ENCODE data around the gene TEKTIP1. TPM values are rescaled to one million over a fixed set of nuclear protein-coding genes. Genes with fewer than 3 reads are reported as not detected.

Gene TEKTIP1
- total and polyA plus RNA-seq, 2 of the 4 experiments (the other 2 are of a cell fraction): not detected

DNA sequence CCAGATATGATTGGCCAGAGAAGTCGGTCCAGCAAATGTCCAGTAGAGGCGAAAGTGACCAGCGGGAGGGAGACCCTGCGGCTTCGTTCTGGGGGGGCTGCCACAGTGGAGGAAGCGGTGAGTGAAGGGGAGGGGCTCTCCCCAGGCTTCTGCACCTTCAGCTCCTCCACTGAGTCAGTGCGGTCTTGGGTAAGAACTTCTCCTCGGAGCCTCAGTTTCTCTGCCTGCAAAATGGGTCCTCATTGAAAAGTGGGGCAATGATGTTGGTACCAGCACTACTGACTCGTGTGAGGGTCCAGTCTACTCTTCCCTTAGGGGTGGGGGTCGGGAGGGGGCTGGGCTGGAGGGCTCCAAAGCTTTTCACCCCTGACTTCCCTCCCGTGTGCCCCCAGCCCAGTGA, 50.5 kb downstream of the TEKTIP1 start:
- DNase-seq: no peak
- no peaks in the 10 kb centered on the region for H3K79me1 ChIP-seq (ENCODE audit: low read depth in 1 of 2, low read length in 2 of 2)
- no peak overlapping the region for H3K9ac ChIP-seq (ENCODE audit: low read depth, low read length)
- H3K4ac ChIP-seq (ENCODE audit: low read depth, low read length): no peak overlapping the region
- ATAC-seq (ENCODE audit: low read depth): no peak
- peak overlapping the region; percentile 52 for H2AFZ ChIP-seq (replicated peaks; ENCODE audit: low read length, poor library complexity)
- no peaks in the 10 kb centered on the region for H4K20me1 ChIP-seq (ENCODE audit: insufficient read depth, low read length)
- no peak overlapping the region for H3K4me2 ChIP-seq (ENCODE audit: low read depth, low read length)
- WGBS, 2 experiments (ENCODE audit: extremely low coverage in 2 of 2, insufficient read length in 1 of 2): no CpG with 5 or more reads among the region's 11 CpGs
- H2AK9ac ChIP-seq (replicated peaks; ENCODE audit: low read depth, low read length, poor library complexity): no peak overlapping the region
- H4K8ac ChIP-seq (ENCODE audit: low read depth in 2 of 2, low read length in 2 of 2): no peak overlapping the region
- H2BK5ac ChIP-seq (ENCODE audit: low read depth, low read length, poor library complexity, severe bottlenecking): no peak overlapping the region
- intact Hi-C loops (cut with micrococcal nuclease) (no loop called here), in situ Hi-C loops (cut with MboI; ENCODE audit: low sequenced_read_pairs) (no loop called here), dilution Hi-C loops (cut with HindIII; ENCODE audit: low sequenced_read_pairs, unreplicated experiment) (no loop called here)
- no TSS peak for BruUV-seq (replicated peaks)
- H3K4me3 ChIP-seq (ENCODE audit: insufficient read depth, low read depth, low read length): no peak overlapping the region
- no peak overlapping the region for H4K5ac ChIP-seq (ENCODE audit: low read depth, low read length)
- H3K27me3 ChIP-seq (ENCODE audit: control insufficient read depth, insufficient read depth, low read length): peaks cover 13% of the 10 kb centered on the region
- no peaks in the 10 kb centered on the region for H3K9me1 ChIP-seq (ENCODE audit: insufficient read depth, low read length)
- H3K14ac ChIP-seq (replicated peaks; ENCODE audit: low read depth, low read length): no peak overlapping the region
- H3K4me1 ChIP-seq (ENCODE audit: control insufficient read depth, insufficient read depth, low read length): no peaks in the 10 kb centered on the region
- no peak for TF ChIP-seq MAFK (IDR thresholded peaks at IDR 0.05; ENCODE audit: low read depth, low read length)
- no peak for TF ChIP-seq RAD21 (IDR thresholded peaks at IDR 0.05; ENCODE audit: low read length)
- TF ChIP-seq SMC3 (IDR thresholded peaks at IDR 0.05; ENCODE audit: low read depth, low read length): no peak
- TF ChIP-seq POLR2A (IDR thresholded peaks at IDR 0.05; ENCODE audit: low read depth, low read length): no peak
- TF ChIP-seq NFE2L2 (IDR thresholded peaks at IDR 0.05; ENCODE audit: low read depth, low read length): no peak
- no peak for TF ChIP-seq USF2 (IDR thresholded peaks at IDR 0.05; ENCODE audit: low read depth, low read length)
- no peak for TF ChIP-seq CHD1 (IDR thresholded peaks at IDR 0.05; ENCODE audit: low read depth, low read length)
- TF ChIP-seq MXI1 (IDR thresholded peaks at IDR 0.05; ENCODE audit: borderline replicate concordance, low read depth, low read length): no peak
- no peak for TF ChIP-seq FOS (IDR thresholded peaks at IDR 0.05; ENCODE audit: low read depth, low read length)
- TF ChIP-seq RFX5 (IDR thresholded peaks at IDR 0.05; ENCODE audit: low read depth, low read length): no peak
- no peak for TF ChIP-seq BHLHE40 (IDR thresholded peaks at IDR 0.05; ENCODE audit: low read depth, low read length)
- TF ChIP-seq, protein P1, sequence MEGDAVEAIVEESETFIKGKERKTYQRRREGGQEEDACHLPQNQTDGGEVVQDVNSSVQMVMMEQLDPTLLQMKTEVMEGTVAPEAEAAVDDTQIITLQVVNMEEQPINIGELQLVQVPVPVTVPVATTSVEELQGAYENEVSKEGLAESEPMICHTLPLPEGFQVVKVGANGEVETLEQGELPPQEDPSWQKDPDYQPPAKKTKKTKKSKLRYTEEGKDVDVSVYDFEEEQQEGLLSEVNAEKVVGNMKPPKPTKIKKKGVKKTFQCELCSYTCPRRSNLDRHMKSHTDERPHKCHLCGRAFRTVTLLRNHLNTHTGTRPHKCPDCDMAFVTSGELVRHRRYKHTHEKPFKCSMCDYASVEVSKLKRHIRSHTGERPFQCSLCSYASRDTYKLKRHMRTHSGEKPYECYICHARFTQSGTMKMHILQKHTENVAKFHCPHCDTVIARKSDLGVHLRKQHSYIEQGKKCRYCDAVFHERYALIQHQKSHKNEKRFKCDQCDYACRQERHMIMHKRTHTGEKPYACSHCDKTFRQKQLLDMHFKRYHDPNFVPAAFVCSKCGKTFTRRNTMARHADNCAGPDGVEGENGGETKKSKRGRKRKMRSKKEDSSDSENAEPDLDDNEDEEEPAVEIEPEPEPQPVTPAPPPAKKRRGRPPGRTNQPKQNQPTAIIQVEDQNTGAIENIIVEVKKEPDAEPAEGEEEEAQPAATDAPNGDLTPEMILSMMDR (conservative IDR thresholded peaks at IDR 0.05; ENCODE audit: low read depth, low read length): no peak
- no peak for TF ChIP-seq RCOR1 (IDR thresholded peaks at IDR 0.05; ENCODE audit: insufficient replicate concordance, low read length)
- TF ChIP-seq CEBPB (IDR thresholded peaks at IDR 0.05; ENCODE audit: low read depth, low read length): no peak
- no peak for TF ChIP-seq MAZ (IDR thresholded peaks at IDR 0.05; ENCODE audit: borderline replicate concordance, low read depth, low read length)
- TF ChIP-seq, protein P2, sequence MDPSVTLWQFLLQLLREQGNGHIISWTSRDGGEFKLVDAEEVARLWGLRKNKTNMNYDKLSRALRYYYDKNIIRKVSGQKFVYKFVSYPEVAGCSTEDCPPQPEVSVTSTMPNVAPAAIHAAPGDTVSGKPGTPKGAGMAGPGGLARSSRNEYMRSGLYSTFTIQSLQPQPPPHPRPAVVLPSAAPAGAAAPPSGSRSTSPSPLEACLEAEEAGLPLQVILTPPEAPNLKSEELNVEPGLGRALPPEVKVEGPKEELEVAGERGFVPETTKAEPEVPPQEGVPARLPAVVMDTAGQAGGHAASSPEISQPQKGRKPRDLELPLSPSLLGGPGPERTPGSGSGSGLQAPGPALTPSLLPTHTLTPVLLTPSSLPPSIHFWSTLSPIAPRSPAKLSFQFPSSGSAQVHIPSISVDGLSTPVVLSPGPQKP (IDR thresholded peaks at IDR 0.05; ENCODE audit: borderline replicate concordance, low read depth, low read length): no peak
- no peak overlapping the region for H2BK15ac ChIP-seq (ENCODE audit: low read depth, low read length)
- H2BK20ac ChIP-seq (ENCODE audit: low read depth, low read length): no peak overlapping the region
- no peaks in the 10 kb centered on the region; the same call in 1 of the 2 replicates for H3K9me3 ChIP-seq (ENCODE audit: control insufficient read depth, insufficient read depth, low read length)
- H3K36me3 ChIP-seq (ENCODE audit: control insufficient read depth, insufficient read depth, low read length): no peaks in the 10 kb centered on the region
- H3K18ac ChIP-seq (ENCODE audit: low read depth, low read length): no peak overlapping the region
- no peak overlapping the region for H4K91ac ChIP-seq (ENCODE audit: insufficient read depth, low read depth, low read length)
- no peak overlapping the region for H2AK5ac ChIP-seq (ENCODE audit: low read depth, low read length)
- H3K56ac ChIP-seq (ENCODE audit: extremely low read depth, insufficient read depth, low read length): no peak overlapping the region
- no peak overlapping the region for H2BK120ac ChIP-seq (ENCODE audit: low read depth, low read length)
- H3K27ac ChIP-seq (ENCODE audit: insufficient read depth, low read length): no peak overlapping the region
- CTCF ChIA-PET: no interaction called here
- POLR2A ChIA-PET (ENCODE audit: unreplicated experiment): no interaction called here
- no peak overlapping the region for H3K23ac ChIP-seq (ENCODE audit: low read depth, low read length)

All from IMR-90 (cell line).